Pancreas (tissue), 10 donors: ENCODE data around the gene CPSF4L. TPM values are rescaled to one million over a fixed set of nuclear protein-coding genes. Genes with fewer than 3 reads are reported as not detected.

Experiments
- ATAC-seq, 4 donors: fragments of 200-7000 bp; cut with Tn5 transposase; one replicate each; pipeline versions ENCODE4 v1.8.0 to v1.9.1; 2020; ENCODE audit warnings: mild to moderate bottlenecking in 4 of 4, moderate library complexity in 4 of 4
- DNase-seq, 6 donors: peaks; one replicate each; pipeline ENCODE4 v3.0.0-alpha.2; 2020
- FAIRE-seq: peaks from 2 replicates; lab custom pipeline; 2012; peaks lifted over from hg19 to GRCh38; lab: Jason Lieb, UNC
- H3K27ac ChIP-seq, 4 donors: fragments of 200-600 bp; sonication (generic); 1 replicate in 3 of 4; 2 replicates in 1 of 4; pipeline versions ENCODE4 v1.5.0 to v1.8.0; 2020
- H3K27me3 ChIP-seq, 4 donors: fragments of 200-600 bp; one replicate each; pipeline ENCODE4 v1.8.0; 2021
- H3K36me3 ChIP-seq, 3 donors: fragments of 200-600 bp; sonication (generic) in 1 of 3; one replicate each; pipeline versions ENCODE4 v1.5.0 to v1.8.0; 2020 to 2021
- H3K4me1 ChIP-seq, 3 donors: fragments of 200-600 bp; one replicate each; pipeline ENCODE4 v1.8.0; 2021
- H3K4me3 ChIP-seq, 4 donors: fragments of 200-600 bp; sonication (generic) in 2 of 4; one replicate each; pipeline versions ENCODE4 v1.5.0 to v1.8.0; 2020 to 2021
- H3K9me3 ChIP-seq, 4 donors: fragments of 200-600 bp; one replicate each; pipeline ENCODE4 v1.8.0; 2021
- CTCF ChIP-seq, 4 donors: fragments of 200-600 bp; sonication (generic) in 3 of 4; IDR thresholded peaks; one replicate each; pipeline versions ENCODE4 v1.5.0 to v1.8.0; 2021; ENCODE audit warnings: antibody characterized with exemption in 4 of 4
- WGBS, 2 donors: extraction: QIAGEN DNeasy Blood & Tissue Kit; methylation state at CpG; one replicate each; pipeline ENCODE4 v1.1.7; 2013; 5-methylcytosine and 5-hydroxymethylcytosine counted together
- intact Hi-C, 3 donors: fragments of 100-400 bp; cut with DNase I; formaldehyde crosslinking; loops; one replicate each; pipeline versions ENCODE4 v1.11.1 to v1.14.2; 2022
- polyA plus RNA-seq, 2 donors: library from polyadenylated mRNA; stranded (reverse); fragments of 200-250 nt; gene quantifications; one replicate each; pipeline ENCODE4 v1.2.3, GENCODE V29; 2013
- total RNA-seq, 6 donors: library from RNA; stranded (reverse); fragmentation: NEBNext Ultra II Directional in 4 of 6; extraction: Animal tissue kit (Norgen Biotek cat#: 25700) in 4 of 6; gene quantifications; one replicate each; pipeline versions ENCODE4 v1.2.1 to v1.2.4, GENCODE V29; 2021 to 2023
- donor health status: healthy with polysubstance abuse.
- donor health status: DM: no; HTN: no; CAD: no; lungs with moderate emphysema.
- donor health status: DM: no; HTN: no; CAD: no.
- donor health status: control.
- donor health status: control.
- donor health status: Bipolar disorder and iron deficiency.
- donor health status: DM: yes; HTN: yes; CAD: no.
- donor health status: DM: no; HTN: no; CAD: no.
- donor health status: DM: no; HTN: no; CAD: no.
- donor health status: DM: yes; HTN: yes; CAD: no.

CPSF4L gene
- total and polyA plus RNA-seq, 8 donors: 0.19 to 0.67 (median 0.21) TPM; not detected in 4

GRCh38 chr17:73224663-73225305 is 36.9 kb downstream of the CPSF4L start:
- intact Hi-C loops: no loop called here
- Histone ChIP-seq H3K4me1 (peaks cover 10 to 29% (median 28%) of the 10 kb centered on the region in 3 donors), H3K9me3 (no peaks in the 10 kb centered on the region), H3K4me3 (no peak overlapping the region), H3K36me3 (no peaks in the 10 kb centered on the region), H3K27me3 (no peaks in the 10 kb centered on the region), H3K27ac (no peak overlapping the region)
- FAIRE-seq (no peak), ATAC-seq (no peak), DNase-seq (no peak)
- TF ChIP-seq CTCF (IDR thresholded peaks at IDR 0.05): no peak
- 81 to 82% methylated on average over 5 of the region's 5 CpGs for WGBS, 2 donors

GRCh38 chr17:73224237-73224636 is 37.4 kb downstream of the CPSF4L start:
- no peak for TF ChIP-seq CTCF (IDR thresholded peaks at IDR 0.05)
- DNase-seq (no peak), ATAC-seq (no peak), FAIRE-seq (no peak)
- intact Hi-C loops: no loop called here
- Histone ChIP-seq H3K4me3 (no peak overlapping the region), H3K27ac (no peak overlapping the region), H3K27me3 (no peaks in the 10 kb centered on the region), H3K9me3 (no peaks in the 10 kb centered on the region), H3K4me1 (peaks cover 10 to 26% (median 25%) of the 10 kb centered on the region in 3 donors), H3K36me3 (no peaks in the 10 kb centered on the region)
- WGBS, 2 donors: 92 to 95% methylated on average over 2 of the region's 2 CpGs

GRCh38 chr17:73223626-73224230 is 38.0 kb downstream of the CPSF4L start:
- no peaks in the 10 kb centered on the region for H3K9me3 ChIP-seq
- intact Hi-C loops: no loop called here
- H3K27ac ChIP-seq: no peak overlapping the region
- DNase-seq (no peak), FAIRE-seq (no peak), ATAC-seq (no peak)
- H3K27me3 ChIP-seq: no peaks in the 10 kb centered on the region
- H3K36me3 ChIP-seq: no peaks in the 10 kb centered on the region
- peaks cover 10 to 21% (median 20%) of the 10 kb centered on the region in 3 donors for H3K4me1 ChIP-seq
- 94 to 96% methylated on average over 2 of the region's 2 CpGs for WGBS, 2 donors
- no peak overlapping the region for H3K4me3 ChIP-seq
- TF ChIP-seq CTCF (IDR thresholded peaks at IDR 0.05): no peak

GRCh38 chr17:73215447-73215846 is 46.2 kb downstream of the CPSF4L start:
- Histone ChIP-seq H3K9me3 (no peaks in the 10 kb centered on the region), H3K4me3 (no peak overlapping the region), H3K27ac (no peak overlapping the region), H3K4me1 (no peaks in the 10 kb centered on the region), H3K36me3 (no peaks in the 10 kb centered on the region), H3K27me3 (no peaks in the 10 kb centered on the region)
- FAIRE-seq: no peak
- intact Hi-C loops: no loop called here
- no peak for DNase-seq
- TF ChIP-seq CTCF (IDR thresholded peaks at IDR 0.05): no peak
- ATAC-seq: peak in 3 of 4 donors; percentile 27 to 75 (median 32)
- WGBS, 2 donors: 75 to 77% methylated on average over 2 of the region's 2 CpGs

- TF ChIP-seq CTCF (IDR thresholded peaks at IDR 0.05): no peak
- no peaks in the 10 kb centered on the region for H3K27me3 ChIP-seq
- no peak overlapping the region for H3K4me3 ChIP-seq
- H3K27ac ChIP-seq: no peak overlapping the region
- DNase-seq (no peak), FAIRE-seq (no peak), ATAC-seq (peak in 1 of 4 donors; percentile 16)
- 69 to 71% methylated on average over 4 of the region's 4 CpGs for WGBS, 2 donors
- H3K36me3 ChIP-seq: peaks cover 0 to 1% (median 0%) of the 10 kb centered on the region in 3 donors
- intact Hi-C loops: no loop called here
- H3K9me3 ChIP-seq: no peaks in the 10 kb centered on the region
- H3K4me1 ChIP-seq: no peaks in the 10 kb centered on the region
Observed at GRCh38 chr17:73214851-73215250, 46.8 kb downstream of the CPSF4L start.
